Measurements from ENCODE around the gene MPP2. TPM values are rescaled to one million over a fixed set of nuclear protein-coding genes. Genes with fewer than 3 reads are reported as not detected.
A peak's percentile ranks its signal among the peaks of the same experiment; 100 is the strongest.

MPP2 gene
- total and polyA plus RNA-seq, 9 of the 15 experiments (the other 6 are each of a cell fraction or from before 2014, with no cell fraction given), result 0.04 to 1.0 (median 0.24) TPM

DNA sequence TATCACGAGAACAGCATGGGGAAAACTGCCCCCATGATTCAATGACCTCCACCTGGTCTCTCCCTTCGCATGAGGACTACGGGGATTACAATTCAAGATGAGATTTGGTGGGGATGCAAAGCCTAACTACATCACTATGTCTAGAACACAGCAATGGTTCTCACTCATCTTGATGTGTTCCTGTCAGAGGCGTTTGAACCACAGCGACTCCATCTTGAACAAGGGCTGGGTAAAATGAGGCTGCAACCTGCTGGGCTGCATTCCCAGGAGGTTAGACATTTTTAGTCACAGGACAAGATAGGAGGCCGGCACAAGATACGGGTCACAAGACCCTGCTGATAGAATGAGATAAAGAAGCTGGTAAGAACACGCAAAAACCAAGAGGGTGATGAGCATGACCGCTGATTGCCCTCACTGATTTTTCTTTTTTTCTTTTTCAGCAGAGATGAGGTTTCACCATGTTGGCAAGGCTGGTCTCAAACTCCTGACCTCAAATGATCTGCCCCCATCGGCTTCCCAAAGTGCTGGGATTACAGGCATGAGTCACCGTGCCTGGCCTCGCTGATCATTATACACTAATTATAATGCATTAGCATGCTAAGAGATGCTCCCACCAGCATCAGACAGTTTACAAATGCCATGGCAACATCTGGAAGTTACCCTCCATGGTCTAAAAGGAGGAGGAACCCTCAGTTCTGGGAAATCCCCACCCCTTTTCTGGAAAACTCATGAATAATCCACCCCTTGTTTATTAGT lies 37.9 kb upstream of the MPP2 start (continued):
- TF ChIP-seq CREB3 (tag; conservative IDR thresholded peaks at IDR 0.05; ENCODE audit: low read depth) (peak; percentile 90), EGR1 (conservative IDR thresholded peaks at IDR 0.05) (no peak), SREBF2 (CRISPR knock-in tag; IDR thresholded peaks at IDR 0.05) (no peak), ZNF174 (CRISPR knock-in tag; IDR thresholded peaks at IDR 0.05) (no peak), NFATC3 (IDR thresholded peaks at IDR 0.05) (no peak), TEAD4 (IDR thresholded peaks at IDR 0.05; ENCODE audit: low read length) (no peak), TEAD4 (CRISPR knock-in tag; IDR thresholded peaks at IDR 0.05; ENCODE audit: borderline replicate concordance) (no peak), ZNF263 (CRISPR knock-in tag; IDR thresholded peaks at IDR 0.05; ENCODE audit: borderline replicate concordance) (no peak), KAT8 (IDR thresholded peaks at IDR 0.05; ENCODE audit: low read depth) (no peak), JUND (IDR thresholded peaks at IDR 0.05; ENCODE audit: borderline replicate concordance, low read depth, low read length) (no peak), JUND (tag; IDR thresholded peaks at IDR 0.05; ENCODE audit: borderline replicate concordance, low read depth, low read length) (no peak), OTX1 (CRISPR knock-in tag; IDR thresholded peaks at IDR 0.05) (no peak), CTBP1 (IDR thresholded peaks at IDR 0.05; ENCODE audit: borderline replicate concordance) (0 out of 2 replicates have a peak, but pooled peaks have one; percentile 25), MCM3 (IDR thresholded peaks at IDR 0.05) (no peak), IRF9 (tag; IDR thresholded peaks at IDR 0.05) (0 out of 2 replicates have a peak, but pooled peaks have one; percentile 28), RBM14 (IDR thresholded peaks at IDR 0.05; ENCODE audit: borderline replicate concordance, insufficient read depth, low read depth, low read length) (no peak), BCL6 (CRISPR knock-in tag; IDR thresholded peaks at IDR 0.05) (no peak), MYC (IDR thresholded peaks at IDR 0.05; ENCODE audit: low read depth, low read length) (no peak), MYC (CRISPR knock-in tag; IDR thresholded peaks at IDR 0.05; ENCODE audit: borderline replicate concordance, low read depth) (no peak)
- TF ChIP-seq, protein P1, sequence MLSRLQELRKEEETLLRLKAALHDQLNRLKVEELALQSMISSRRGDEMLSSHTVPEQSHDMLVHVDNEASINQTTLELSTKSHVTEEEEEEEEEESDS (CRISPR knock-in tag; IDR thresholded peaks at IDR 0.05), result no peak
- TF ChIP-seq, protein P2, sequence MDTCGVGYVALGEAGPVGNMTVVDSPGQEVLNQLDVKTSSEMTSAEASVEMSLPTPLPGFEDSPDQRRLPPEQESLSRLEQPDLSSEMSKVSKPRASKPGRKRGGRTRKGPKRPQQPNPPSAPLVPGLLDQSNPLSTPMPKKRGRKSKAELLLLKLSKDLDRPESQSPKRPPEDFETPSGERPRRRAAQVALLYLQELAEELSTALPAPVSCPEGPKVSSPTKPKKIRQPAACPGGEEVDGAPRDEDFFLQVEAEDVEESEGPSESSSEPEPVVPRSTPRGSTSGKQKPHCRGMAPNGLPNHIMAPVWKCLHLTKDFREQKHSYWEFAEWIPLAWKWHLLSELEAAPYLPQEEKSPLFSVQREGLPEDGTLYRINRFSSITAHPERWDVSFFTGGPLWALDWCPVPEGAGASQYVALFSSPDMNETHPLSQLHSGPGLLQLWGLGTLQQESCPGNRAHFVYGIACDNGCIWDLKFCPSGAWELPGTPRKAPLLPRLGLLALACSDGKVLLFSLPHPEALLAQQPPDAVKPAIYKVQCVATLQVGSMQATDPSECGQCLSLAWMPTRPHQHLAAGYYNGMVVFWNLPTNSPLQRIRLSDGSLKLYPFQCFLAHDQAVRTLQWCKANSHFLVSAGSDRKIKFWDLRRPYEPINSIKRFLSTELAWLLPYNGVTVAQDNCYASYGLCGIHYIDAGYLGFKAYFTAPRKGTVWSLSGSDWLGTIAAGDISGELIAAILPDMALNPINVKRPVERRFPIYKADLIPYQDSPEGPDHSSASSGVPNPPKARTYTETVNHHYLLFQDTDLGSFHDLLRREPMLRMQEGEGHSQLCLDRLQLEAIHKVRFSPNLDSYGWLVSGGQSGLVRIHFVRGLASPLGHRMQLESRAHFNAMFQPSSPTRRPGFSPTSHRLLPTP (IDR thresholded peaks at IDR 0.05; ENCODE audit: borderline replicate concordance, extremely low read depth, insufficient read length), result no peak

Data from K562 (cell line).